COLO668 (cell line): ENCODE measurements around the gene TMEM217.
A peak's percentile ranks its signal among the peaks of the same experiment; 100 is the strongest.

Source experiments
- DNase-seq: peaks from one replicate; lab custom pipeline; 2025; ENCODE audit not compliant: unreplicated experiment; lab: John Stamatoyannopoulos, UW

Gene TMEM217

GRCh38 chr6:37244430-37245310 lies 13.3 kb downstream of the TMEM217 start:
- DNase-seq: peak; percentile 53

- DNase-seq: no peak
Measured at GRCh38 chr6:37243816-37244370, 14.1 kb downstream of the TMEM217 start.

- DNase-seq: no peak
Measured at GRCh38 chr6:37243131-37243815, 14.7 kb downstream of the TMEM217 start.

GRCh38 chr6:37242429-37243052 lies 15.4 kb downstream of the TMEM217 start:
- DNase-seq: no peak

DNA sequence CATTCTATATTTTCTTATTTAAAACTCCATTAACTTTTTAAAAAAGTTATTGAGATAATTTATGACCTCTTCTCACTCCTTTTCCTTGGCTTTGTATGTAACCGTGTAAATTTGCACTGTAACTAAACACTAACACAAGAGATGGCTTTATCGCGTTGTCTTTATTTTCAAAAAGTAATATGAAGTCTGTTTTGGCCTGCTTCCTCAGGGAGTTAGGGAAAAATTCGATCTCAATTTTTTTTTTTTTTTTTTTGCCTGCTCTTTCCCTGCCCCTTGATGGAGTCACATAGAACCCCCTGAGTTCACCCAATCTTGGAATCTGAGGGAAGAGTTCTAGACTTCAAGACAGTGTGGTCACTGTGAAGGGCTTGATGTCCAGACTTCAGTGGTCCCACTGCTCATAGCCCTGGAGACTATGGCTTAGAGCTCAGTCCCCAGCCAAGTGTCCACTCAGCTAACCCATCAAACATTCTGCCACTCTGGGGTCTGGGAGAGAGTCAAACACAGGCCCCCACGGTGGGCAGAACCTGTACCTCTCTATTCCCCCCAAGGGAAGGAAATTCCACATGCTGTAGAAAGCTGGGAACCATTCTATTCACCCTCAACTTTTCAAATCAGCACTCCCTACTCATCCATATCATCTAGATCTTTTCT lies 16.0 kb downstream of the TMEM217 start:
- DNase-seq: no peak

GRCh38 chr6:37241131-37241530 lies 16.8 kb downstream of the TMEM217 start:
- no peak for DNase-seq

DNA sequence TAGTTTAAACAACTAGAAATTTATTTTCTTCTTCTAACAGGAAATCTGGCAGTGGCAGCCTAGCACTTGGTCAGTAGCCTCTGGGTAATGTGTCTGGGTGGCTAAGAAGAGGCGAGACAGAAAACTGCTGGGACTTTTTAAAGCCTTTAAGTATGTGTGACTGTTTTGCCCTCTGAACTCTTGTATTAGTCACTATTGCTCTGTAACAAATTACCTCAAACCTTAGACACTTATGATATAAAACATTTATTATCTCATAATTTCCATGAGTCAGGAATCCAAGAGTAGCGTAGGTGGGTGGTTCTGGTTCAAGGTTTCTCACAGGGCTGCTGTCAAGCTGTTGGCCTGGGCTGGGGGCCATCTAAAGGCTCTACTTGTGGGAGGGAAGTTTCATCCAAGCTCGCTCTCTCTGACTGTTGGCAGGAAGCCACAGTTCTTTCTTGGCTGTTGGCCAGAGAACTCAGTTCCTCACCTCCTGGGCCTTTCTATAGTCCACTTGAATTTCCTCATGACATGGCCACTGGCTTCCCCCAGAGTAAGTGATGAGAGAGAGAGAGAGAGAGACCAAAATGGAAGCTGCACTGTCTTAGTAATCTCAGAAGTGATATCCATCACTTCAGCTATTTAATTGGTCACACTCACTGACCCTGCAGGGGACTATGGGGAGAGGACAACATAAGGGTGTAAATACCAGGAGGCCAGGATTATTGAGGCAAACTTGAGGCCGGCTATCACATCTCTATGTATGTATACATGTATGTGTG lies 17.8 kb downstream of the TMEM217 start:
- peak; percentile 61 for DNase-seq

DNA sequence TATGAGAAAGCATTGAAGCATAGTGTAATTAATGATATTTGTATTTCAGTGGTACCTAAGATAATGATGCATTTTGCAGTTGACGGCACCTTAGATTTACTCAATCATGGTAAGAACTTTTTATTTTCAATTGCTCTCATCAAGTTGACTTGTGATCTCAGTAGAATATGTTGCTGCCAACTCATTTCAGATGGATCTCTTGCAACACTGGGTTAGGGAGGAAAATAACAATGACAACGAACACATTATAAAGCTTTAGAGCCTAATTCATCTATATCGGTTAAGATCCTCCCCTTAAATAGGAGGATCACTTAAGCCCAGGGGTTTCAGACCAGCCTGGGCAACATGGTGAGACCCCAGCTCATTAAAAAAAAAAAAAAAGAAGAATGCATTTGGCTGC lies 18.4 kb downstream of the TMEM217 start:
- DNase-seq: no peak

DNA sequence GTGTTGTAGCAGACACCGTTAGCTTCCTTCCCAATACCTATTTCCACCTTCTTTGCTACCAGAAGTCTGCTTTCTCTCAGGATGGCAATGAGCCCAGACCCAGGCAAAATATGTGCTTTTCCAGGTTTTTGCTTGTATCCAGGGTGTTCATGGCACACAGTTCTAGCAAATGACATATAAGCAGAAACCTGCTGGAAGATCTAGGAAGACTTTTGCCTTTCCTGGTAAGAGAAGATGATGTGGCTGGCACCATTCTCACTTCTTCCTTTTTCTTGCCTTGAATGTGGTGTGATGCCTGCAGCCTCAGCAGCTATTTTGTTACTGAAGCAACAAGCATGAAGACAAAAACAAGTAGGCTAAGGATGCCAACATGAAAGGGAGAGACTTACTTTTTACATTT lies 19.6 kb downstream of the TMEM217 start:
- DNase-seq: no peak

DNA sequence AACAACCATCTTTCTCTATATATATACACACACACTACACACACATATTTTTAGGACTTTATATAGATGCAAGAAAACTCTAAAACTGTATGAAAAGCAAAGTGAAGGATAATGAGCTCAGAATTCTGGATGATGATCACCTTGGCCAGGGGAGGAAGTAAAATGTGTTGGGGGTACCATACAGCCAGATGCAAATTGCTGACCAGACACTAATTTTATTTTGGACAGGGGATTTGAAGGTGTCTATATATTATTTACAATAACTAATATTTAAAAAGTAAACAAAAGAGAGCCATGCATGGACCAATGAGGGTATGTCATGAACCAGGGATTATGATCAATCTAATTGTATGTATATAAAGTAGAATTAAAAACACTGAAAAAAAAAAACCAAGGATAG lies 20.2 kb downstream of the TMEM217 start:
- no peak for DNase-seq

DNA sequence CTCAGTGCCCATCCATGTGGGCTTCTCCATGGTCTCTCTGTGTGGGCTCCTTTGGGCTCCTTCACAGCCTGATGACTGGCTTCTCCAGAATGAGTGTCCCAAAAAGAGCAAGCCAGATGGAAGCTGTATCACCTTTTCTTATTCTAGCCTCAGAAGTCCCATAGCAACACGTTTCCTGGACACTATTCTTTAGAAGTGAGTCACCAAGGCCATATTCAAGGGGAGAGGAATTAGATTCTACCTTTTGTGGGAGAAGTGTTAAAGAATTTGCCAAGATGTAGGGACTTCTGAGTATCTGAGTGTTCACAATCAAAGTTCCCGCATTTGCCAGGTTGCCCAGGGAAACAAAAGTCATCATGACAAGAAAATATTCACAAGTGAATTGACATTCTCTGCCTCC lies 21.0 kb downstream of the TMEM217 start:
- no peak for DNase-seq

DNA sequence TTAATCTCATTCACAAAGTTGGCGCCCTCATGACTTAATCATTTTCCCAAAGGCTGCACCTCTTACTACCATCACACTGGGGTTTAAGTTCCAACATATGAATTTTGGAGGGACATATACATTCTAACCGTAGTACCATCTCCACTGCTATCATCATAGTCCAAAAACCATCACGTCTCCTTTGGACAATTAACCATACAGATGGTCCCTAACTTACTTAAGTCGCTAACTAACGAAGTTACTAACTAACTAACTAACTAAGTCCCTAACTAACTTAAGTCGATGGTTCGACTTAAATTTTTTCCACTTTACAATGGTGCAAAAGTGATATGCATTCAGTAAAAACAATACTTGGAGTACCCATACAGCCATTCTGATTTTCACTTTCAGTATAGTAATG lies 24.4 kb downstream of the TMEM217 start:
- no peak for DNase-seq

DNA sequence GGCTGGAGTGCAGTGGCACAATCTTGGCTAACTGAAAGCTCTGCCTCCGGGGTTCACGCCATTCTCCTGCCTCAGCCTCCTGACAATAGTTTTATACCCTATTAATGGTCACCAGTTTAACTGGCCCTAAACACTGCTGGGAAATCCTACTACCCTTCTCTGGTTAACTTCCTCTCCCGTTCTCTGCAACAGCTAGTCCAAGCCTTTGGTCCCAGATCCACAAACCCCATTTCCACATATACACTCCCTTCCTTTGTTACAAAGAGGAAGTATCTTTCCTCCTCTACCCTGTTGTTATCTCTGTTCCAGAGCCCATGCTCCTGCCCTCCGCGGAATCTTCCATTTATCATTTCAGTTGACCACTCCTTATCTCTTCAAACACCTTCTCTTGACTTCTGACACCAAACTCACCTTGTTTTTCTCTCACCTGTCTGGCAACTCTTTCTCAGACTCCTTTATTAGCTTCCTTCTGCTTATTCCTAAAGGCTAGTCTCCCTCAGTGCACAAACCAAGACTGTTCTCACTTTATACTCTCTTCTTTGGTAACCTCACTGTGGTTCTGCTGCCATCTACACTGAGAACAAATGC lies 25.4 kb downstream of the TMEM217 start:
- DNase-seq: no peak

DNA sequence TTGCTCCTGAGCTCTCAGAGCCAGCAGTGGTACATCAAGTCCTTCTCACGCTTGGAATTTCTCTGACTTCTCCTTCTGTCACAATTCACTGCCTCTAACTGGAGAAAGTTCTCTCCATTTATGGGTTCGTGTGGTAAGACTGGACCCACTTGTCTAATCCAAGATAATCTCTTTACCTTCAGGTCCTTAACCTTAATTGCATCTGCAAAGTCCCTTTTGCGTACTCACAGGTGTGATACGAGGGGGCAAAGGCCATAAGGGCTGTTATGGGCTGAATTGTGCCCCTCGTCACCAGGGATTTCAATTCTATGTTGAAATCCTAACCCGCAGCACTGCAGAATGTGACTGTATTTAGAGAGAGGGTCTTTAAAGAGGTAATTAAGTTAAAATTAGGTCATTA lies 27.8 kb downstream of the TMEM217 start:
- DNase-seq: no peak

DNA sequence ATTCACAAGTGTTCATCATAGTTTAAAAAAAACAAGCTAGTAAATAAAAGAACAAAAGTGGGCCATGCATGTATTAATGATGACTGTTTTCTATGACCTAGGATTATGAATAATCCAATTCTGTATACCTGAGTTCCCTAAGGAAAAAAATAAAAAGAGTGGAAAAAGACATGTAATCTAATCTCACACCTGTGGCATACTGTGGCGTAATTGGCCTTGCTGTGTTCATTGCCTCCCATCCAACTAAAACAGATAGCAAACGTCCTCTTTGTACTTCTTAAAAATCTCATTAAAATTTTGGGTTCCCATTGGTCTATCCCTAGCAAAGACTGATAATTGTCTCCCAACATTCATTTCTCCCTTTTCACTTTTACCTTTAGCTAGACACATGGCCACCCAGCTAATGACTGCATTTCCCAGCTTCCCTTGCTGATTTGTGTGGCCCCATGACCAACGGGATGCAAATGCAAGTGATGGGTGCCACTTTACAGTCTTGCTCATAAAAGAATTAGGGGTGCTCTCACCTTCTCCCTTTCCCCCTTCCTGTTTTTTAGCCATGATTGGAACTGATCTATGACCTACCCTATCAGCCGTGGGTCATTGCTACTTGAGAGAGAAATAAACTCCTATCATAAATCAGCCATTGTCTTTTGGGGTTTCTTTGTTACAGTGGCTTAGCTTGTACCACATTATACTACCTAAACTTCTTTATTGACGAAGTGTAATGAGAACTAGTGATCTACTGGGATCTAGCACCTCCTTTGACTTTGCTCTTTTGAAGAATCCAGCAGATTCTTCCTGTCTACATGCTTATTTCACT lies 32.4 kb downstream of the TMEM217 start:
- DNase-seq: no peak

DNA sequence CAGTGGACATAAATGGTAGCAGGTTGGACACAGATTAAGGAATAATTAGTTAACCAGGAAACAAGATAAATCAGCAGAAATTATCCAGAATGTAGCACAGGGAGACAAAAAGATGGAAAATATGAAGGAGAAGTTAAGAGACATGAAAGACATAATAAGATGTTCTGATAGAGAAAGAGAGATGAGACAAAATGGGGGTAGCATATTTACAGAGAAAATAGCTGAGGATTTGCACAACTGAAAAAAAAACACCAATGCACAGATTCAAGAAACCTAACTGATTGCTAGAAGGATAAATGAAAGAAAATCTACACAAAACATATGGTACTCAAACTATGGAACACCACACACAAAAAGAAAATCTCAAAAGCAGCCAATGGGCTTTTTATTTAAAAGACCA lies 35.0 kb downstream of the TMEM217 start:
- DNase-seq: no peak

DNA sequence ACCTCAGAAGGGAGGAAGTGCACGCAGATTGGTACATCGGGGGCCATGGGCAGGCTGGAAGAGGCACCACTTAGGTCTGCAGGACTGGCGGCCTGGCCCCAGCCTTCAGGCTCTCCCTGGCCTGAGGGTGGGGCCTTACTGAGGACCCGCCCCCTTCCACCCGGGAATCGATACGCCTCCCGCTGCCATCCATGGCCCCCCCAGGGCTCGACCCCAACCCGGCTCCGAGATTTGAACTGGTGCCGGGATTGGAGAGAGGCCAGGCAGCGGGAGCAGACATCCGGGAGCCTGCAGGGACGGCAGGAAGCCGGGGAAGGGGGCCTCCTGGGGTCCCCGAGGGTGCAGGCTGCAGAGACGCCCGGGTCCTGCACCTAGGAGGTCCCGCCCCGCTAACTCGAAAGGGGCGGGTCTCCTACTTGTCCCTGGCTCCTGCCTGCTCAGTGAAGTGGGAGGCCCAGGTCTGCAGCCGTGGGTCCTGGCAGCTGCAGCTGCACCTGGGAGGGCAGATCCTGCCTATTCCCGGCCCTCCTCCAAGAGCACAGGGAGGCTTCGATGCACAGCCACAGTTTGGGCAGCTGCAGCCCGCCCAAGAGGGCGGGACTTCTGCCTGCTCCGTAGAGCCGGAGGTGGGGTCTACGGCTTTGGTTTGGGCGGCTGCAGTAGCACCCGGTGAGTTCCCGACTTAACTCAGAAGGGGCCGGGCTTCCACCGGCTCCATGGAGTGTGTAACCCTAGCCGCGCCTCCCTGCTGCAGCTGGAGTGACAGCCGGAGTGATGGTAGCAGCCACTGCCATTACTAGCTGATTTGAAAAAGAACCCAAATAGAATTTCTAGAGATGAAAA lies 35.6 kb downstream of the TMEM217 start:
- peak; percentile 93 for DNase-seq

- no peak for DNase-seq
Measured at GRCh38 chr6:37221585-37222124, 36.3 kb downstream of the TMEM217 start.
